Body of pancreas (tissue), 4 donors: Measurements from ENCODE around the gene KDM4B. TPM values are rescaled to one million over a fixed set of nuclear protein-coding genes. Genes with fewer than 3 reads are reported as not detected.

ENCODE experiments used
- ATAC-seq: fragments of 150-250 bp; one replicate; pipeline ENCODE4 v1.9.1; 2016
- DNase-seq, 4 donors: peaks; one replicate each; pipeline ENCODE4 v3.0.0-alpha.2; 2019
- H3K27ac ChIP-seq, 4 donors: fragments of 200-600 bp; sonication (generic); 1 replicate in 3 of 4; 2 replicates in 1 of 4; pipeline versions ENCODE4 v1.5.1 to v1.6.1; 2016 to 2019; ENCODE audit warnings: mild to moderate bottlenecking in 1 of 4, mixed read lengths in 1 of 4, moderate library complexity in 1 of 4
- H3K27me3 ChIP-seq, 2 donors: fragments of 200-600 bp; sonication (generic); one replicate each; pipeline ENCODE4 v1.6.0; 2016; ENCODE audit warnings: mild to moderate bottlenecking in 1 of 2
- H3K36me3 ChIP-seq, 2 donors: fragments of 200-600 bp; sonication (generic); replicated peaks in 1 of 2; 2 replicates each; pipeline ENCODE4 v1.5.1; 2016; ENCODE audit warnings: low read depth in 2 of 2; ENCODE audit not compliant: insufficient read depth in 1 of 2
- H3K4me1 ChIP-seq: fragments of 200-600 bp; sonication (generic); one replicate; pipeline ENCODE4 v1.6.0; 2016
- H3K4me3 ChIP-seq, 2 donors: fragments of 200-600 bp; sonication (generic); 1 replicate in 1 of 2; 2 replicates in 1 of 2; pipeline ENCODE4 v1.5.1; 2016 to 2019
- H3K9me3 ChIP-seq, 3 donors: fragments of 200-600 bp; sonication (generic); 1 replicate in 2 of 3; 2 replicates in 1 of 3; pipeline ENCODE4 v1.5.1; 2016
- POLR2A ChIP-seq, 3 donors: fragments of 450-650 bp; IDR thresholded peaks; one replicate each; pipeline ENCODE4 v1.6.1; 2016; ENCODE audit warnings: antibody characterized with exemption in 3 of 3, mild to moderate bottlenecking in 2 of 3
- WGBS, 2 donors: methylation state at CpG; one replicate each; pipeline ENCODE4 v1.1.5; 2017; 5-methylcytosine and 5-hydroxymethylcytosine counted together
- intact Hi-C: fragments of 100-400 bp; cut with DNase I; formaldehyde crosslinking; loops from one replicate; pipeline ENCODE4 v1.15.1; 2023
- total RNA-seq, 2 donors: library from RNA; depleted of rRNA; stranded (reverse); fragments of >200 nt; gene quantifications; one replicate each; pipeline ENCODE4 v1.1.0, GENCODE V29; 2016
- TF ChIP-seq, protein P1 (sequence below), 7 experiments: fragments of 450-650 bp in 4 of 7; fragments of 200-600 bp in 3 of 7; sonication (generic) in 3 of 7; IDR thresholded peaks; one replicate each; pipeline ENCODE4 v1.5.1; 2016 to 2019; ENCODE audit warnings: antibody characterized with exemption in 7 of 7

Gene KDM4B
- total RNA-seq, 2 donors from 2014 or later = 18.9 to 35.3 TPM

DNA sequence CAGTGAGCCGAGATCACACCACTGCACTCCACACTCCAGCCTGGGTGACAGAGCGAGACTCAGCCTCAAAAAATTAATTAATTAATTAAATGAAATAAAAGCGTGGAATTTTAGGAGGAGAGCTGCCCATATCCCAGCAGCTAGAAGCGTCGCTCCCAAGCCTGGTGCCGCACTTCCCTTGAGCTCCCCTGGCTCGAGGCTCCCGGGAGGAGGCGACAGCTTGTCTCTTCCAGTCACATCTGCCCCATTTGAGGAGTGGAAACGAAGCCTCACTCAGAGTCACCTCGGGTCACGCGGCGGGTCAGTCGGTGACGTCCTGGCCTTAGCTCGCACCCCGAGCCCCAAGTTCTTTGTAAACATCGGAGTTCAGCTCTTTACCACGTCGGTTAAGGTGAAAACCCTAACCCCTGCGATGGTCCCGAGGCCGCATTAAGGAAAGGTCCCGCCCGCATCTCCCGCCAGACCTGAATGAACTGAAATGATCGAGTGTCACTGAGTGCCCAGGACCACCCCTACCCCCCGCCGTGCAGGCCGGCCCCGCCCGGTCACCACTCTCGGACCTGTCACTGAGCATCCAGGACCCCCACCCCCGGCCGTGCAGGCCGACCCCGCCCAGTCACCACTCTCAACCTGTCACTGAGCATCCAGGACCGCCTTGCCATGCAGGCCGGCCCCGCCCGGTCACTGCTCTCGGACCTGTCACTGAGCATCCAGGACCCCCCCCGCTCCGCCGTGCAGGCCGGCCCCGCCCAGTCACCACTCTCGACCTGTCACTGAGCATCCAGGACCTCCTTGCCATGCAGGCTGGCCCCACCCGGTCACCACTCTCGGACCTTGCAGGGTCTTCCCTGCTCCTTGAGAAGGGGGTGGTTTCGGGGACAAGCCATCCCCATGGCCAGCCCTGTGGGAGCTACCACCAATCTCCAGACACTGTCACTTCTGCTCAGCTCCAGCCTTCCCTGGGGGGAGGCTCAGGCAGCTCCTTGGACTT is 176.9 kb downstream of the KDM4B start:
- WGBS, 2 donors = 91 to 95% methylated on average over 28 to 51 of the region's 52 CpGs
- ATAC-seq (no peak), DNase-seq (peak in 1 of 4 donors; percentile 5)
- Histone ChIP-seq H3K9me3 (no peaks in the 10 kb centered on the region), H3K27me3 (no peaks in the 10 kb centered on the region), H3K4me1 (no peaks in the 10 kb centered on the region), H3K27ac (no peak overlapping the region), H3K4me3 (no peak overlapping the region), H3K36me3 (peaks cover 0 to 14% of the 10 kb centered on the region in 2 donors)
- no peak for TF ChIP-seq POLR2A (IDR thresholded peaks at IDR 0.05)
- TF ChIP-seq, protein P1, sequence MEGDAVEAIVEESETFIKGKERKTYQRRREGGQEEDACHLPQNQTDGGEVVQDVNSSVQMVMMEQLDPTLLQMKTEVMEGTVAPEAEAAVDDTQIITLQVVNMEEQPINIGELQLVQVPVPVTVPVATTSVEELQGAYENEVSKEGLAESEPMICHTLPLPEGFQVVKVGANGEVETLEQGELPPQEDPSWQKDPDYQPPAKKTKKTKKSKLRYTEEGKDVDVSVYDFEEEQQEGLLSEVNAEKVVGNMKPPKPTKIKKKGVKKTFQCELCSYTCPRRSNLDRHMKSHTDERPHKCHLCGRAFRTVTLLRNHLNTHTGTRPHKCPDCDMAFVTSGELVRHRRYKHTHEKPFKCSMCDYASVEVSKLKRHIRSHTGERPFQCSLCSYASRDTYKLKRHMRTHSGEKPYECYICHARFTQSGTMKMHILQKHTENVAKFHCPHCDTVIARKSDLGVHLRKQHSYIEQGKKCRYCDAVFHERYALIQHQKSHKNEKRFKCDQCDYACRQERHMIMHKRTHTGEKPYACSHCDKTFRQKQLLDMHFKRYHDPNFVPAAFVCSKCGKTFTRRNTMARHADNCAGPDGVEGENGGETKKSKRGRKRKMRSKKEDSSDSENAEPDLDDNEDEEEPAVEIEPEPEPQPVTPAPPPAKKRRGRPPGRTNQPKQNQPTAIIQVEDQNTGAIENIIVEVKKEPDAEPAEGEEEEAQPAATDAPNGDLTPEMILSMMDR (IDR thresholded peaks at IDR 0.05) = no peak
- intact Hi-C loops = no loop called here

DNA sequence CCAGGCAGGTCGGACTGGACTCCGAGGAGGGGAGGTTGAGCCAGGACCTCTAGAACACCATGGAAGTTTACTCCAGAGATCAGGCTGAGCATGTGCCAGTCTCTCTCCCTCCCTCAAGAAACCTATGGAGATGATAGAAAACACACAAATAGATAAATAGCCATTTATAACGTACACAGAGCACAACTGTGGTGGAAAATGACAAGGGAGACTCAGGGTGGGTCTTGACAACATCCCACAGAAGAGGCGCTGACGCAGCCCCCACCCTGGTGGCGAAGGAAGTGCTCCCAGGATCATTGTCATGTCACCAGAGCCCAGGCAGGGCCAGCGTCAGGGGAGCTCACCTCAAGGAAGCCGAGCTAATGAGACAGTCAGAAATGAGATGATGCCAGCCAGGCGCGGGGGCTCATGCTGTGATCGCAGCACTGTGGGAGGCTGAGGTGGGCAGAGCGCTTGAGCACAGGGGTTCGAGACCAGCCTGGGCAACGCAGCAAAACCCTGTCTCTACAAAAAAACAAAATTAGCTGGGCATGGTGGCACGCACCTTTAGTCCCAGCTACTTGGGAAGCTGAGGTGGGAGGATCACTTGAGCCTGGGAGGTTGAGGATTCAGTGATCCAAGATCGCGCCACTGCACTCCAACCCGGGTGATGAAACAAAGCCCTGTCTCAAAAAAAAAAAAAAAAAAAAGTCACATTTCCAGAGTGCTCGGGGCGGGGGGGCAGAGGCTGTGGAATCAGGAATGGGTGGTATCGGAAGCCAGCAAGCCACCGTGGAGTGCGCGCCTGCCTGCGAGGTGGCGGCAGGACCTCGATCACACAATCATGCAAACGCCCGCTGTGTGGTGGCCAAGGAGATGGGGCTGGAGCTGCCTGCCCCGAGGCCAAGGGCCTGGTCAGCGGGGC is 178.4 kb downstream of the KDM4B start:
- TF ChIP-seq, protein P1 (IDR thresholded peaks at IDR 0.05) = no peak
- no peak for TF ChIP-seq POLR2A (IDR thresholded peaks at IDR 0.05)
- intact Hi-C loops = no loop called here
- H3K4me1 ChIP-seq = no peaks in the 10 kb centered on the region
- peaks cover 0 to 12% of the 10 kb centered on the region in 2 donors for H3K36me3 ChIP-seq
- H3K27me3 ChIP-seq = no peaks in the 10 kb centered on the region
- ATAC-seq (no peak), DNase-seq (peak in 1 of 4 donors; percentile 4)
- no peak overlapping the region for H3K4me3 ChIP-seq
- no peak overlapping the region for H3K27ac ChIP-seq
- H3K9me3 ChIP-seq = no peaks in the 10 kb centered on the region
- 95% methylated on average over 31 of the region's 31 CpGs for WGBS, 2 donors

- TF ChIP-seq, protein P1 (IDR thresholded peaks at IDR 0.05) = no peak
- TF ChIP-seq POLR2A (IDR thresholded peaks at IDR 0.05) = no peak
- Histone ChIP-seq H3K9me3 (no peaks in the 10 kb centered on the region), H3K36me3 (peaks cover 0 to 12% of the 10 kb centered on the region in 2 donors), H3K27ac (no peak overlapping the region), H3K4me3 (no peak overlapping the region), H3K4me1 (no peaks in the 10 kb centered on the region), H3K27me3 (no peaks in the 10 kb centered on the region)
- WGBS, 2 donors = 89 to 93% methylated on average over 17 to 41 of the region's 42 CpGs
- peak in 2 of 4 donors; percentile 4 to 10 for DNase-seq
- no peak for ATAC-seq
- intact Hi-C loops = no loop called here
These were observed 179.3 kb downstream of the KDM4B start for GRCh38 chr19:5147978-5148793.

- DNase-seq (peak in 1 of 4 donors; percentile 4), ATAC-seq (no peak)
- TF ChIP-seq, protein P1 (IDR thresholded peaks at IDR 0.05) = no peak
- TF ChIP-seq POLR2A (IDR thresholded peaks at IDR 0.05) = no peak
- H3K4me3 ChIP-seq = no peak overlapping the region
- no peak overlapping the region for H3K27ac ChIP-seq
- H3K27me3 ChIP-seq = no peaks in the 10 kb centered on the region
- no peaks in the 10 kb centered on the region for H3K9me3 ChIP-seq
- H3K36me3 ChIP-seq = peaks cover 0 to 10% of the 10 kb centered on the region in 2 donors
- intact Hi-C loops = no loop called here
- 92 to 98% methylated on average over 12 to 15 of the region's 15 CpGs for WGBS, 2 donors
- H3K4me1 ChIP-seq = no peaks in the 10 kb centered on the region
These were observed 179.9 kb downstream of the KDM4B start for GRCh38 chr19:5148794-5149190.
